NT2/D1 (cell line): Measurements from ENCODE around the gene GRAMD1B.

Experiments
- SUZ12 ChIP-seq: IDR thresholded peaks from 2 replicates; pipeline ENCODE4 v1.6.1; 2011; ENCODE audit not compliant: insufficient read length, insufficient read depth; ENCODE audit errors: extremely low read depth
- YY1 ChIP-seq: IDR thresholded peaks from 2 replicates; pipeline ENCODE4 v1.6.1; 2011; ENCODE audit not compliant: insufficient read length, insufficient read depth
- ZNF274 ChIP-seq: IDR thresholded peaks from 2 replicates; pipeline ENCODE4 v1.6.1; 2011; ENCODE audit warnings: mild to moderate bottlenecking, low read depth, low read length

- TF ChIP-seq YY1 = no peak
- TF ChIP-seq ZNF274 = no peak
- TF ChIP-seq SUZ12 = peak; percentile 51
Observed at GRCh38 chr11:123653483-123653826, 223.4 kb downstream of the GRAMD1B start.
